H9 (cell line): Measurements from ENCODE around the gene NRP2. TPM values are rescaled to one million over a fixed set of nuclear protein-coding genes. Genes with fewer than 3 reads are reported as not detected.

Experiments used
- DNase-seq: peaks from one replicate; pipeline ENCODE4 v3.0.0-alpha.2; 2017
- H2AFZ ChIP-seq: one replicate; pipeline ENCODE4 v1.6.1; 2013; ENCODE audit warnings: mild to moderate bottlenecking, low read length, control low read depth, moderate library complexity
- H2AK5ac ChIP-seq: 2 replicates; pipeline ENCODE4 v1.6.1; 2013; ENCODE audit warnings: low read length, control low read depth, mixed read lengths; ENCODE audit not compliant: insufficient read length
- H2BK120ac ChIP-seq: one replicate; pipeline ENCODE4 v1.6.1; 2013; ENCODE audit warnings: low read depth, mild to moderate bottlenecking, low read length, control low read depth, inconsistent platforms; ENCODE audit not compliant: poor library complexity, severe bottlenecking
- H2BK12ac ChIP-seq: 2 replicates; pipeline ENCODE4 v1.6.1; 2013; ENCODE audit warnings: low read length, control low read depth, mixed read lengths, low read depth; ENCODE audit not compliant: insufficient read length
- H2BK15ac ChIP-seq: 2 replicates; pipeline ENCODE4 v1.6.1; 2013; ENCODE audit warnings: low read depth, low read length, control low read depth
- H2BK20ac ChIP-seq: one replicate; pipeline ENCODE4 v1.6.1; 2013; ENCODE audit warnings: low read depth, mild to moderate bottlenecking, low read length, control low read depth, inconsistent platforms; ENCODE audit not compliant: poor library complexity, severe bottlenecking
- H2BK5ac ChIP-seq: 2 replicates; pipeline ENCODE4 v1.6.1; 2013; ENCODE audit warnings: low read length, control low read depth, mixed read lengths; ENCODE audit not compliant: insufficient read length
- H3K14ac ChIP-seq: 2 replicates; pipeline ENCODE4 v1.6.1; 2013; ENCODE audit warnings: low read length, control low read depth; ENCODE audit not compliant: insufficient read depth
- H3K18ac ChIP-seq: 2 replicates; pipeline ENCODE4 v1.6.1; 2013; ENCODE audit warnings: low read depth, mild to moderate bottlenecking, mixed read lengths, low read length, control low read depth; ENCODE audit not compliant: insufficient read length
- H3K23ac ChIP-seq: 2 replicates; pipeline ENCODE4 v1.6.1; 2013; ENCODE audit warnings: low read length, control low read depth, mixed read lengths, low read depth; ENCODE audit not compliant: insufficient read length
- H3K23me2 ChIP-seq: 2 replicates; pipeline ENCODE4 v1.6.1; 2013; ENCODE audit warnings: low read depth, mild to moderate bottlenecking, mixed read lengths, low read length, control low read depth; ENCODE audit not compliant: insufficient read length, poor library complexity, severe bottlenecking
- H3K27ac ChIP-seq: 2 replicates; pipeline ENCODE4 v1.5.1; 2013; ENCODE audit warnings: low read length, control low read depth, mixed read lengths, low read depth; ENCODE audit not compliant: insufficient read length
- H3K27me3 ChIP-seq: 2 replicates; pipeline ENCODE4 v1.6.1; 2013; ENCODE audit warnings: low read length, control low read depth, inconsistent platforms; ENCODE audit not compliant: insufficient read depth
- H3K4ac ChIP-seq: 2 replicates; pipeline ENCODE4 v1.6.1; 2013; ENCODE audit warnings: low read depth, mild to moderate bottlenecking, control low read depth, inconsistent platforms, low read length, moderate library complexity
- H3K4me1 ChIP-seq: 2 replicates; pipeline ENCODE4 v1.6.1; 2013; ENCODE audit warnings: low read length, control low read depth, inconsistent platforms; ENCODE audit not compliant: insufficient read depth
- H3K4me2 ChIP-seq: 2 replicates; pipeline ENCODE4 v1.6.1; 2013; ENCODE audit warnings: low read length, control low read depth, mixed read lengths; ENCODE audit not compliant: insufficient read length, insufficient read depth
- H3K56ac ChIP-seq: 2 replicates; pipeline ENCODE4 v1.6.1; 2013; ENCODE audit warnings: low read depth, mild to moderate bottlenecking, mixed read lengths, low read length, control low read depth; ENCODE audit not compliant: insufficient read length
- H3K79me1 ChIP-seq: 2 replicates; pipeline ENCODE4 v1.6.1; 2013; ENCODE audit warnings: low read depth, mild to moderate bottlenecking, moderate library complexity, low read length, control low read depth, inconsistent platforms; ENCODE audit not compliant: insufficient read depth, poor library complexity, severe bottlenecking
- H3K79me2 ChIP-seq: 2 replicates; pipeline ENCODE4 v1.6.1; 2013; ENCODE audit warnings: low read length, control low read depth, inconsistent platforms; ENCODE audit not compliant: insufficient read depth
- H3K9ac ChIP-seq: 2 replicates; pipeline ENCODE4 v1.6.1; 2013; ENCODE audit warnings: low read length, control low read depth, mixed read lengths; ENCODE audit not compliant: insufficient read length; ENCODE audit errors: extremely low read depth
- H3K9me3 ChIP-seq: one replicate; pipeline ENCODE4 v1.6.1; 2013; ENCODE audit warnings: low read depth, low read length, inconsistent platforms; ENCODE audit not compliant: control insufficient read depth
- H3T11ph ChIP-seq: one replicate; pipeline ENCODE4 v1.6.1; 2013; ENCODE audit warnings: mild to moderate bottlenecking, low read length, control low read depth, inconsistent platforms
- H4K20me1 ChIP-seq: one replicate; pipeline ENCODE4 v1.6.1; 2013; ENCODE audit not compliant: control insufficient read depth, insufficient read length, insufficient read depth
- H4K5ac ChIP-seq: 2 replicates; pipeline ENCODE4 v1.6.1; 2013; ENCODE audit warnings: low read depth, mild to moderate bottlenecking, mixed read lengths, low read length, control low read depth; ENCODE audit not compliant: insufficient read length
- H4K8ac ChIP-seq: replicated peaks from 2 replicates; pipeline ENCODE4 v1.6.1; 2013; ENCODE audit warnings: low read length, control low read depth, mixed read lengths, low read depth; ENCODE audit not compliant: insufficient read length
- H4K91ac ChIP-seq: 2 replicates; pipeline ENCODE4 v1.6.1; 2013; ENCODE audit warnings: low read depth, mild to moderate bottlenecking, moderate library complexity, mixed read lengths, low read length, control low read depth; ENCODE audit not compliant: insufficient read length
- H3K27ac Mint-ChIP-seq, 3 experiments: 2 replicates in 2 of 3; 3 replicates in 1 of 3; pipeline ENCODE4 v1.8.0; 2020 to 2021; ENCODE audit warnings: mixed read lengths in 3 of 3, mild to moderate bottlenecking in 1 of 3, moderate library complexity in 1 of 3
- H3K27me3 Mint-ChIP-seq: 2 replicates; pipeline ENCODE4 v1.8.0; 2021; ENCODE audit warnings: low read depth, mild to moderate bottlenecking, moderate library complexity, mixed read lengths
- H3K36me3 Mint-ChIP-seq, 3 experiments: 2 replicates in 2 of 3; 3 replicates in 1 of 3; pipeline ENCODE4 v1.8.0; 2020 to 2021; ENCODE audit warnings: low read depth in 3 of 3, mixed read lengths in 3 of 3; ENCODE audit not compliant: insufficient read depth in 1 of 3
- H3K4me1 Mint-ChIP-seq, 2 experiments: 2 replicates each; pipeline ENCODE4 v1.8.0; 2020; ENCODE audit warnings: mixed read lengths in 2 of 2
- H3K4me3 Mint-ChIP-seq, 2 experiments: 2 replicates in 1 of 2; 3 replicates in 1 of 2; pipeline ENCODE4 v1.8.0; 2020 to 2021; ENCODE audit warnings: mild to moderate bottlenecking in 2 of 2, mixed read lengths in 2 of 2, moderate library complexity in 1 of 2
- H3K9me3 Mint-ChIP-seq, 2 experiments: 2 replicates in 1 of 2; 3 replicates in 1 of 2; pipeline ENCODE4 v1.8.0; 2020; ENCODE audit warnings: mild to moderate bottlenecking in 2 of 2, mixed read lengths in 2 of 2, moderate library complexity in 1 of 2
- WGBS: extraction: QIAGEN DNeasy Blood & Tissue Kit; methylation state at CpG from one replicate; pipeline ENCODE4 v1.1.7; 2013; ENCODE audit warnings: missing lambda C conversion rate, low lambda C conversion rate, mixed read lengths; ENCODE audit not compliant: insufficient read length; ENCODE audit errors: extremely low coverage; 5-methylcytosine and 5-hydroxymethylcytosine counted together
- total RNA-seq: library from RNA; stranded (reverse); gene quantifications from 2 replicates; pipeline ENCODE4 v1.2.1, GENCODE V29; 2021
- TF ChIP-seq, protein P1 (sequence below): fragments of 200-600 bp; sonication (generic); conservative IDR thresholded peaks from 3 replicates; pipeline ENCODE4 v1.8.0; 2021; ENCODE audit warnings: antibody characterized with exemption, mild to moderate bottlenecking

The NRP2 gene
- total RNA-seq, 1 experiment from 2014 or later, result 19.7 TPM

DNA sequence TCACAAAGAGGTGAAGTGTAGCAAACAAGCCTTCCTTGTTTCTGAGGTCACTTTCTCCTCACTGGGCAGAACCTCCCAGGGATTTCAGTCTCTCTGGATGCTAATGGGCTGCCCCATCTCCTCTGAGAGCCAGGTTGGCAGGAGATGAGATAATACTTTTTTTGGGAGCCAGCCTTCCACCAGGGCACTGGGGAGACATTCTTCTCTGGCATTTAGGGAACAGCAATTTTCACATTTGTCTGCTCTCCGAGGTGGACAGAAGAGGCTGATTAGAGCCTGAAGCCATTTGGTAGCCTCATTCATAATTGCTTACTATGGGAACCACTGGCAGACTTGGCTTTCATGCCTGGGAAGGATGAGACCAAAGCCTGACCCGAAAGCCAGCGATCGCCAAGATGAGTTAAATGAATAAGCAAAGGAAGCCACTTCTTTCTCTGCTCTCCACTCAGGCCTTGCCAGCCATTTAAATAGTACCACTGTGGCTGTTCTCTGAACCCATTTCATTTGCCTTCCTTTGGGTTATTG, 70.1 kb downstream of the NRP2 start:
- peaks cover 14% of the 10 kb centered on the region; the same call in 1 of the 2 replicates for H3K4me1 ChIP-seq
- H2AK5ac ChIP-seq, result no peak overlapping the region
- H2BK5ac ChIP-seq, result no peak overlapping the region
- no peak overlapping the region for H2BK120ac ChIP-seq
- DNase-seq, result no peak
- no peaks in the 10 kb centered on the region for H4K20me1 ChIP-seq
- H3K36me3 Mint-ChIP-seq, result peaks cover 12 to 17% (median 17%) of the 10 kb centered on the region in 3 experiments; a peak in 6 of 7 replicates
- H3K56ac ChIP-seq, result no peak overlapping the region
- H3K23ac ChIP-seq, result no peak overlapping the region
- WGBS, result no CpG with 5 or more reads among the region's 4 CpGs
- no peak overlapping the region for H3T11ph ChIP-seq
- H2BK20ac ChIP-seq, result no peak overlapping the region
- H4K8ac ChIP-seq, result no peak overlapping the region
- no peaks in the 10 kb centered on the region for H3K79me1 ChIP-seq
- no peak overlapping the region for H4K5ac ChIP-seq
- no peak overlapping the region for H2BK15ac ChIP-seq
- H3K18ac ChIP-seq, result no peak overlapping the region
- no peak overlapping the region for H2BK12ac ChIP-seq
- H3K4me3 Mint-ChIP-seq, result no peak overlapping the region
- no peak overlapping the region for H2AFZ ChIP-seq
- no peaks in the 10 kb centered on the region for H3K27me3 Mint-ChIP-seq
- TF ChIP-seq, protein P1, sequence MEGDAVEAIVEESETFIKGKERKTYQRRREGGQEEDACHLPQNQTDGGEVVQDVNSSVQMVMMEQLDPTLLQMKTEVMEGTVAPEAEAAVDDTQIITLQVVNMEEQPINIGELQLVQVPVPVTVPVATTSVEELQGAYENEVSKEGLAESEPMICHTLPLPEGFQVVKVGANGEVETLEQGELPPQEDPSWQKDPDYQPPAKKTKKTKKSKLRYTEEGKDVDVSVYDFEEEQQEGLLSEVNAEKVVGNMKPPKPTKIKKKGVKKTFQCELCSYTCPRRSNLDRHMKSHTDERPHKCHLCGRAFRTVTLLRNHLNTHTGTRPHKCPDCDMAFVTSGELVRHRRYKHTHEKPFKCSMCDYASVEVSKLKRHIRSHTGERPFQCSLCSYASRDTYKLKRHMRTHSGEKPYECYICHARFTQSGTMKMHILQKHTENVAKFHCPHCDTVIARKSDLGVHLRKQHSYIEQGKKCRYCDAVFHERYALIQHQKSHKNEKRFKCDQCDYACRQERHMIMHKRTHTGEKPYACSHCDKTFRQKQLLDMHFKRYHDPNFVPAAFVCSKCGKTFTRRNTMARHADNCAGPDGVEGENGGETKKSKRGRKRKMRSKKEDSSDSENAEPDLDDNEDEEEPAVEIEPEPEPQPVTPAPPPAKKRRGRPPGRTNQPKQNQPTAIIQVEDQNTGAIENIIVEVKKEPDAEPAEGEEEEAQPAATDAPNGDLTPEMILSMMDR, result no peak
- no peaks in the 10 kb centered on the region for H3K23me2 ChIP-seq
- H3K79me2 ChIP-seq, result no peaks in the 10 kb centered on the region
- no peaks in the 10 kb centered on the region for H3K9me3 ChIP-seq
- no peak overlapping the region for H3K9ac ChIP-seq
- H4K91ac ChIP-seq, result no peak overlapping the region
- H3K9me3 Mint-ChIP-seq, result no peaks in the 10 kb centered on the region
- no peak overlapping the region for H3K4ac ChIP-seq
- no peak overlapping the region for H3K14ac ChIP-seq
- H3K27ac ChIP-seq, result no peak overlapping the region
- peak overlapping the region in 1 of 3 experiments; percentile 83; a peak in 2 of 7 replicates for H3K27ac Mint-ChIP-seq
- H3K4me2 ChIP-seq, result no peak overlapping the region
- H3K4me1 Mint-ChIP-seq, result peaks cover 39 to 55% of the 10 kb centered on the region in 2 experiments
- H3K27me3 ChIP-seq, result no peaks in the 10 kb centered on the region; the same call in 1 of the 2 replicates
